ENCODE data around the gene MANSC1.
A peak's percentile ranks its signal among the peaks of the same experiment; 100 is the strongest.
"Not testable (repeated sequence)": the region's sequence is repeated elsewhere in the genome, so short reads cannot be mapped to it uniquely, and the experiment has no call there.

MANSC1 gene

DNA sequence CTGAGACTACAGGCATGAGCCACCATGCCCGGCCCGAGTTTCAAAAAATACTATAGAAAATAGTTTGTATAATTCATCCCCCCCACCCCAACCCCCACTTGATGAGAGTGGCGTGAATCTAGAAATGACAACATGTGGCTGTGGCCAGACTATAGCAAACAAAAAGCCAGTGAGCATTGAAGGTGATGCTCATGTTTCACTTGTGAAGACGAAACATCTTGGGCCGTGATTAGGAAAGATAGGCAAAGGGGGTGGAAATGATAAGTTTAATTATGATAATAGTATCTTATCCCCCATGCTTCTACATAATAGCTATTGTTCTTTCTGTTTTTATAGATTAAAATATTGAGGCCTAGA lies 15.4 kb upstream of the MANSC1 start:
- DNase-seq = no peak

DNA sequence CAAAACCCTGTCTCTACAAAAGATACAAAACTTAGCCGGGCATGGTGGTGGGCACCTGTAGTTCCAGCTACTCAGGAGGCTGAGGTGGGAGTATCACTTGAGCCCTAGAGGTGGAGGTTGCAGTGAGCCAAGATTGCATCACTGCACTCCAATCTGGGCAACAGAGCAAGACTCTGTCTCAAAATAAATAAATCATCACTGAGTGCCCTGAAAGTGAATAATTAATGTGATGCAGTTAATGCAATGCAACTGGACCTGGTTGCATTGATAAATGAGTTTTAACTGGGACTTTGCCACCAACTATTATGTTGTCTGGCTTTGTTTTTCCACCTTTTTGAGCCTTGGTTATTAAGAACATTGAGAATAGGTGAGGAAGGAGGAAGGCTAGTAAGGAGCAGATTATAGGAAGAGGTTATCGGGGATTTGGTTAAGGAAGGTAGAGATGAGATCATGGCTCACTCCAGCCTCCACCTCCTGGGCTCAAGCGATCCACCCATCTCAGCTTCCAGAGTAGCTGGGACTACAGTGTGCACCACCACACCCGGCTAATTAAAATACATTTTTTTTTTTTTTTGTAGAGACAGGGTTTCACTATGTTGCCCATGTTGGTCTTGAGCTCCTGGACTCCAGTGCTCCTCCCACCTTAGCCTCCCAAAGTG lies 14.9 kb upstream of the MANSC1 start:
- DNase-seq = no peak

DNA sequence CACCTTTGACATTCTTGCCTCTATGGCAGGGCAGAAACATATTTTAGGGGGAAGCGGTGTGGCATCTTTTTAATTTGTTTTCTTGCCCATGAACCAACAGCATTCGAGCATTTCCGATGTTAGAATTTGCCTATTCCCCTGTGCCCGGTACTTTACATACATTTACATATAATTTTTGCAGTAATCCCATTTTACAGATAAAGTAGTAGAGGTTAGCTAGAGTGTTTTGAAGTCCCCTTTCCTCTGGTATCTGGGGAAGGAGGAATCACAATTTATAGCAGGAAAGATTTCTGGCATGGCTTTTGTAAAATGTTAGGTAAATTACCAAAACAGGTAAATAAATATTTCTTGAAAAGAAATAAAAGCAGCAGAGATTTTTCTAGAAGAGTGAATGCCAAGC lies 8.5 kb upstream of the MANSC1 start:
- no peak for DNase-seq

DNA sequence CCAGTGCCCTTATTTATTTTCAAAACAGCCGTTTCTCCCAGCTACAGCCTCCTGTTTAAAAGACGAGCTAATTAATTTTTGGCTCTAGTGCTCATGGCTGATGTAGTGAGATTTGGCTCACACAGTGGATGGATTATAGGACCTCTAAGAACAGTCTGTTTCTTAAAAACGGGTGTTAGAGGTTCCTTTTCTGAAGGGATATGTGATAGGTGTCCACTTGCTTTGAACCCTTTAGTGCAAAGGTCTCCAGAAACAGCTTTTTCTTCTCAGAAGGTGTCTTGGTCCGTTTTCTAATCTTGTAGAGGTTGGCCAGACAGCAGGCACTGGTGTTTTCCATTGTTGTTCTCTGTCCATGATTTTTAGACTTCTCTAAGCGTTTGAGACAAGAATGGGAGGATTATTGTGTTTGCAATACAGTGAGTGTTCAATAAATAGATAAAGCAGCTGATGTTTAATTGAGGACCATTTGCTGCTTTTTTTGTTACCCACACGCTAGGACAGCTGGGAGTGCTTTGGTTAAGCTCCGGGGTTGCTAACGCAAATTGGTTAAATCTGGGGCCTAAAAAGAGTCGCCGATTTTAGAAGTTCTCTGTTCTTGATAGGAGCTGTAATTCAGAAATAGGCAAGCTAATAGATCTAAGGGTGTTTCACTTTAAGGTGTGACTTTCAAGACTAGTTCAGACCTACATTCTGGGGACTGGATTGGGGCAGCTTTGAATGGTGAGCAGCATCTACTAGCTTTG lies 7.8 kb upstream of the MANSC1 start:
- DNase-seq = no peak

DNA sequence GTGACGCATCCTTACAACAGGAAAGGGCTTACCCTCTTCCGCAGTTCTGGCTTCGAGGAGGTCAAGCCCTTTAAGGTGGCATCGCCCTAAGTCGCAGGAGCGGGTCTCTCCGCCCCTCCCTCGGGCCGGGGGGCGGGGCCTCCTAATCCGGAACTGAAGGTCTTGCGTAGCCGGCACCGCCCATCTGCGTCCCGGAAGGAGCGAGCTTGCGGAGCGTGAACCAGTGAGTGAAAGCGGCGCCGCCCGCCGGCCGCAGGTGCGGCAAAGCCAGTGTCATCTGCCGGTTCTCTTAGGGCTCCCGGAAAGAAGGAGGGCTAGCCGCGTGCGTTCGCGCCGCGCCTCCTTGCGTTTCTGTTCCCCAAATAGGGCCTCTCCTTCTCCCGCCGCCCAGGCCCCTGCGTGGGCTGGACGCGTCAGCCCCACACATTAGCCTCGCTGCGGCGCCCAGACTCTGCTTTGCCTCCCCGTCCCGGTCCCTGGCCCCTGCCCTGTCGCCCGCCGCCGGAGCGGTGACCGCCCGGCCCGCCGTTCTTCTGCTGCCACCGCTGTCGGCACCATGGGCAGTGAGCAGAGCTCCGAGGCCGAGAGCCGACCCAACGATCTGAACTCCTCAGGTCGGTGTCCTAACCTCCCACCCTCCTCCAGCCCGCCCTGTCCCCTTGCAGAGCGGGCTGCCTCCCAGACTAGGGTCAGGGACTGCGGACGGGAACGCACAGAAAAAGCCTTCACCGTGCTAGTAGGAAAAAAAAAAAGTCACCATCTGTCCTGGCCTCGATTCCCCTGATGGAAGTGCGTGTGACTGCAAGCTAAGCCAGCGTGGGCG lies 7.1 kb upstream of the MANSC1 start, which contains the start of gene BORCS5:
TSS of gene BORCS5 (plus strand) at position 183 of the 823 bp plus-strand sequence. CDS start at position 557, 374 bp downstream.
- DNase-seq = peak; percentile 96

DNA sequence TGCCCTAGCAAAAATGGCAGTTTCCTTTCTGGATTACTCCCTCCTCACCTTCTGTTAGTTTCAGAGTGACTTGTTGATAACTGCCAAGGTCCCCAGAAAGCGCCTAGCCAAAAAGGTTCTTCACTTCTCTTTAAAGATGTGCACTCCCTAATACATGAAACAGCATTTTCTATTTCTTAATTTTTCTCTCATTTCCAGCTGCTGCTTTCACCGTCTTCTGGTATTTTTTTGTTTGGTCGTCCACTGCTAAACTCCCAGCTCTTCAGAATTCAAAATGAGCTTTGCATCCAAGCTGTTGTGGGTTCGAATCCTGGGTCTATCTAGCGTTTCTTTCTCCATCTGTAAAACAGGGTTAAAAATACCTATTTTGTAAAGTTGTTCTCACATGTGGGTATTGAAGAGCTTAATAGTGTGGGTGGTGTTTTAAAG lies 6.4 kb upstream of the MANSC1 start:
- no peak for DNase-seq

DNA sequence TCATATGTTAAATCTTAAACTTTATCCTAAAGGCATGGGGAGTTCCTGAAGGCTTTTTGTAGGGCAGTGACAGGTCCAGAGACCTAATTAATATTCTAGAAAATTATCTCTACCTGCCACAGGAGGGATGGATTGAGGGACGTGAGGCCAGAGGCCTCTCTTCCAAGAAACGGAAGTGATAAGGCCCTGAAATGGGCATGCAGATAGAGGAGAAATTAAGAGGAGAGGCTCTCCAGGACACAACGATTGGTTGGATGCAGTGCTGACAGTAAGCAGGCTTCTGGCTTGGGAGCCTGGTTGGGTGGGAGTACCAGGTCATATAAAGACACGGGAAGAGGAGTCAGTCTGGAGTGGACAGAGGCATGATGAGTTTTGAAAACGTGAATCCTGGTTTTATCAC lies 3.8 kb upstream of the MANSC1 start:
- no peak for DNase-seq

DNA sequence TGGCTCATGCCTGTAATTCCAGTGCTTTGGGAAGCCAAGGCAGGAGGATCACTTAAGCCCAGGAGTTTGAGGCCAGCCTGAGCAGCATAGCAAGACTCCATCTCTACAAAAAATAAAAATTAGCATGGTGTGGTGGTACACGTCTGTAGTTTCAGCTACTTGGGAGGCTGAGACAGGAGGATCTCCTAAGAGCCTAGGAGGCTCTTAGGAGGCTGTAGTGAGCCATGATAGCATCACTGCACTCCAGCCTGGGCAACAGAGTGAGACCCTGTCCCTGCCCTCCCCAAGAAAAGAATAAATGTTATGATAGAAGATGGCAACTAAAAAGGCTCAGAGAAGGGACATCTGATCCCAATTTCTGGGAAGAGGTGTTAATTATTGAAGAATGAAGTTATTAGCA lies 3.2 kb upstream of the MANSC1 start:
- DNase-seq = no peak

DNA sequence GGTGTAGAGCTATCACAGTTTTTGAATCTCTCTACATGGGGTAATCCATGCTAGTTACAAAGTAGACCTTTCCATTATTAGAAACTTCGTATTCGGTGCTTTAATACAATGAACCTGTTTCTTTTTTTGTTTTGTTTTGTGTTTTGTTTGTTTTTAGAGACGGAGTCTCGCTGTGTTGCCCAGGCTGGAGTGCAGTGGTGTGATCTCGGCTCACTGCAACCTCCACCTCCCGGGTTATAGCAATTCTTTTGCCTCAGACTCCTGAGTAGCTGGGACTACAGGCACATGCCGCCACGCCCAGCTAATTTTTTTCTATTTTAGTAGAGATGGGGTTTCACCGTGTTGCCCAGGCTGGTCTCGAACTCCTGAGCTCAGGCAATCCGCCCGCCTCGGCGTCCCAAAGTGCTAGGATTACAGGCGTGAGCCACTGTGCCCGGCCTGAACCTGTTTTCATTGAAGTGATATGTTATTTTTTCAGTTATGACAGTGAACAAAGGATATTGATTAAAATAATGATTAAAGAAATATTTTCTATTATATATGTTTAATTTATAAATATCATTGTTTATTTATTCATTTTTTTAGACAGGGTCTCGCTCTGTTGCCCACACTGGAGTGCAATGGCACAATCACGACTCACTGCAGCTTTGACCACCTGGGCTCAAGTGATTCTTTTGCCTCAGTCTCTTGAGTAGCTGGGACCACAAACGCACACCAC lies 1.6 kb upstream of the MANSC1 start:
- not testable (repeated sequence) for DNase-seq

DNA sequence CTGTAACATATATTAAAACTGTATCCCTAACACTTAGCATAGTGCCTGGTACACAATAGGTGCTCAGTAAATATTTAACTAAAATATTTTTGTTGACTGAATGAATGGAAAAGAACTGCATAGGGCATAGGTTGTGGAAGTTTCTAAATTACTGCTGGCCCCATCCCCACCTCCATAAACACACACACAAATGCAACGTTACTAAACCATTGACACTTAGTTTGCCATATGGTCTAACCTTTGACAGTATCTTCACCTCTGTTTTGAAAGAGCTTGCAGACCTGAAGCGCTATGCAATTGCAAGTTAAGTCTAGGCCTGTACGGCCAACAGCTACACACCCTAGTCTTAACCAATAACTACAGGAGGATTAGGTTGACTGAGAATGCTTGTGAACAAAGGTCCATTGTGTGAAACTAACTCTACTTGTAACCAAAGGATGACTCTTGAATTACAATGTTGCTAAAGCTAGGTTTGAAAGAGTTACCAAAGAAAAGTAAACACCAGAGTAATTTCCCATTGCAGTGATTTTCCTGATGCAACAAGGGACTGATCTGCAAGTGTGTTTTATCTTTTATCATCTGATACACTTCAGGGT lies 924 bp upstream of the MANSC1 start:
- DNase-seq = no peak

DNA sequence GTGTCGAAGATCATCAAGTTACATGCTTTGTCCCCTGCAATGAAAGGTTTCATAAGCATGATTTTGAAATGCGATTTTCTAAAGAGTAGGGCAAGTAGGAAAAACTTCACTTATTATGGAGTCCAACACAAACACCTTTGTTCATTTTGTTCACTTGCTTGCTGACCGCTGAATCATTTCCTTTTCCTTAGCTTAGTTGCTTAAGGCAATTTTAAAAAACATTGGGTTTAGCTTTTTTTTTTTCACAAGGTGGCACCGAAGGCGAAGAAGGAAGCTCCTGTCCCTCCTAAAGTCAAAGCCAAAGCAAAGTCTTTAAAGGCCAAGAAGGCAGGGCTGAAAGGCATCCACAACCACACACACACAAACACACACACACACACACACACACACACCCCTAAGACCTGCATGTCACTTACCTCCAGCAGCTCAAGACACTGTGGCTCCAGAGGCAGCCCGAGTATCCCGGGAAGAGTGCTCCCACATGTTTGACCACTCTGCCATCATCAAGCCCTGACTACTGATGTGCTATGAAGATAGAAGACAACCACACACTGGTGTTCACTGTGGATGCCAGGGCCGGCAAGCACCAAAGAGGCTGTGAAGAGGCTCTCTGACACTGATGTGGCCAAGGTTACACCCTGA lies 11.4 kb downstream of the MANSC1 start:
- no peak for DNase-seq

DNA sequence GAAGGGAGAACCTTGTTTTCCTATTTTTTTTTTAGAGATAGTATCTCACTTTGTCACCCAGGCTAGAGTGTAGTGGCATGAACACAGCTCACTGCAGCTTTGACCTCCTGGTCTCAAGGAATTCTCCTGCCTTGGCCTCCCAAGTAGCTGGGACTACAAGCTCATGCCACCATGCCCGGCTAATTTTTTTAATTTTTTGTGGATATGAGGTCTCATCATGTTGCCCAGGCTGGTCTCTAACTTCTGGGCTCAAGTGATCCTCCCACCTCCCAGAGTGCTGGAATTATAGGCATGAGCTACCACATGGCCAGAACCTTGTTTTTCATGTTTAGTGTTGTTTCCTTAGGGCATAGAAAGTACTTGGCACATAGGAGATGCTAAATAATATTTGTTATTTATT lies 13.5 kb downstream of the MANSC1 start:
- no peak for DNase-seq

DNA sequence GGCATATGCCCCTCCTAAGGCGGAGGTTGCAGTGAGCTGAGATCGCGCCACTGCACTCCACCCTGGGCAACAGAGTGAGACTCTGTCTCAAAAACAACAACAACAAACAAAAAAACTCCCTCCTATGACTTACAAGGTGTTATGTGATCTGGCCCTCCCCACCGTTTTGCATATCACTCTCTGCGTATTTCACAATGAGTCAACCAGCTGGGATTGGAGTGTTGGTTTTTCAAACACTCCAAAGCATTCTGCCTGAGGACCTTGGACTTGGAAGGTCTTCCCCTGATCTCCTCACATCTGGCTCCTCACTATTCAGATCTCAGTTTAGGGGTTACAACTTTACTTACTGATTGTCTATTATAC lies 14.0 kb downstream of the MANSC1 start:
- no peak for DNase-seq

DNA sequence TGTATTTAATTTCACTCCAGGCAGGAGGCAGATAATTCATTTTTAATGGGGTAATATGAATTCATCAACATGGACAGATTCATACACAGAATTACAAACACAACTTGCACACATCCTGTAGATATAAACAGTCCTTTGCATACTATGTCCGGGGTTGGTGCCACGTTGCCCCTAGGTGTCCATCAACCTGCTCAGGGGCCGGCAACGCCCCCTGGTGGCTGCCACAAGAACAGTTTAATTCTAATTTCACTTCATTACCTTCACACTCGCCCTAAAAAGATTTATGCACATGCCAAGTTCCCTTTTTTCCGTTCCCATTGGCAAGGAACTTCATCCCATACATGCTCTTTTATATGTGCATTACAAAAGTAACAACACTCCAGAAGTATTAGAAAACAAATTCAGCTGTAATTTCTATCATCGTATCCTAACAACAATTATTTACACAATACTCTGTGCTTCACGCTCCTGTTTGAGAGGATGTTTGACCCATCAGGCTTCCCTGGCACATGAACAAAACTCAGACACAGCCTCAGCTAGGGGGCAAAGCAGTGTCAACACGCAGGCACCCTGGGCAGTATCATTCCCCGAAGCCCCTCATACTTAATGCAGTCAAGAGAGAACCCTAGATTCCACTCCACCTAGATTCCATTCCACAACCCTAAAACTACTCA lies 15.5 kb downstream of the MANSC1 start:
- peak; percentile 9 for DNase-seq

DNA sequence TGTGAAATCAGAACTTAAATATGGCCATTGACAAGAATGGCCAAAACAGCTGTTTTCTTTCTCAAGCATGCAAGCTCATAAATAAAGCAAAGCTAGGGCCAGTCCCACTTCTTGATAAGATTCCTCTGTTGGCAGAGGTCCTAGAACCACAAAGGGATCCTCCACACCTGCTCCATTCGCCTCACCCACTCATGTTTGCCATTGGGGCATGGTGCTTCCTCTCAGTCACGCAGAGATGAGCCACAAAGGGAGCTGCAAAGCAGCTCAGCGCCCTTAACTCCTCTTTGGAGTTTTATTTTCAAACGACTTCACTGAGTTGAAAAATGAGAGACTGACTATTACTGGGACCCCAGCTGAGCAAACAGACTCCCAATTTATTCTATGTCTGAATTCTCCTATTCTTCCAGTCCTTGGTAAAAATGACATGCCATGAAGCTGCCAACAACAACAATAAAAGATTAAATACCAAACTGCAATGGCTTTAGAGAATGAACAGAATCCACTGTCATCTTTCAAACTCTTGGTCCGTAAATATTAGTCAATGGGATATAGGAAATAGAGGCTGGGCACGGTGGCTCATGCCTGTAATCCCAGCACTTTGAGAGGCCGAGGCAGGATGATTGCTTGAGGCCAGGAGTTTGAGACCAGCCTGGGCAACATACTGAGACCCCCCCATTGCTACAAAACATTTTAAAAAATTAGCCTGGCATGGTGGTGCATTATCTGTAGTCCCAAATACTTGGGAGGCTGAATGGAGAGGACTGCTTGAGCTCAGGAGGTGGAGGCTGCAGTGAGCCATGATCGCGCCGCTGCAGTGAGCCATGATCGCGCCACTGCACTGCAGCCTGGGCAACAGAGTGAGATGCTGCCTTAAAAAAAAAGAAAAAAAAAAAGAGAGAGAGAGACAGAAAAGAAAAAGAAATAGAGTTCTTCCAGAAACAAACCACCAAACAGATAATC lies 16.4 kb downstream of the MANSC1 start:
- no peak for DNase-seq

DNA sequence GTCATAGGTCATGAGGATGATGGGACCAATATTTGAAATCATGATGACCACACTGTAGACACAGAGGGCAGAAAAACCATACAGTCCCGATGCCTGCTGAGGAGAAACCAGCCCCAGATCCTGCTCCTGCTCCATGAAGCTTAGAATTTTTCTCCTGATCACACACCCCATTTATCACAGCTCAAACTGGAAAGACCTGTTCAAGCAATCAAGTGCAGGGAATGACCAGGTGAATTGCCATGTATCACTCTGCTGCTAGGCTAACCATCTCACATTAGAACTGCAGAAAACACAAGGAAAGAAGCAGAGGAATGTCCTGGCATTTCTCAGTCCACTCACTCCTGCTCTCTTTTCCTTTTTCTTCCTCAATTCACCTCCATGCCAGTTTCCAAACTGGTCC lies 18.1 kb downstream of the MANSC1 start:
- no peak for DNase-seq

DNA sequence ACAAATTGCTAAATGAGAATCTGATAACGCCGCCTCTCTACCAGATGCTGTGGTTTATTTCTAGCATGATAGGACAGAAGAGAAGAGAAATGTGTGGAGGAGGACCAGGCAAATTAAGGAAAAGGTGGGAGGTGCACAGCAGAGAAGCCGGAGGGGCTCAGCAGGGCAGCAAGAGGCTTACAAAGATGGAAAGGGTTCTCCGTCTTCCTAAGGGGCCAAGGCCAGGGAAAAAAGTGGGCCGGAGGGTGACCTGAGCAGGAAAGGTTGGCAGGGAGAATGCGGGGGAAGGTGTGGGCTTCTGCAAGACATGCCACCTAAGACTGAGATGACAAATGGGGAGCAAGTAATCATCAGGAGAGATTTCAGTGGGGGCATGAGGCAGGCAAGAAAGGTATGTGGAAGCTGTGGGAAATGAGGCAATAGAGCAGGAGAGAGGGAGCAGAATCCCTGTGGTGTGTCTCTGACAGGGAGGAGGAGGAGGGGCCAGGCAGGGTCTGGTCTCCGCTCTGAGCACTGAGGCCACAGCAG lies 18.7 kb downstream of the MANSC1 start:
- DNase-seq = no peak

DNA sequence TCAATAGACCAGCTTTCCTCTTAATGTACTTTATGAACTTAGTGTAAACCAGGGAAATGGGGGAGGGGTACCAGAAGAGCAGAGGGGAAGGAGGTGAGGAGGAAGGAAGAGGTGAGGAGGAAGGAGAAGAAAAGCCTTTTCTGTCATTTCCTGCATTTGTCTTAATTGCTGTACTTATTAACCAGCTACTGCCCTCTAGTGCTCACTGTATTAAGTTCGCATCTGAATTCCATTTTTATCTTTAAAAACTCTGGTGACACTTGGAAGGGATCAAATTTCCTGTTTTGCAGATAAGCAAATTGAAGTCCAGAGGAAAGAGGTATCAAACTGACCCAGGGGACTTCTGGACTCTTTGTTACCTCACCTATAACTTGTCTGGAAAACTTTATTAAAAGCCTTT lies 22.2 kb downstream of the MANSC1 start:
- no peak for DNase-seq

DNA sequence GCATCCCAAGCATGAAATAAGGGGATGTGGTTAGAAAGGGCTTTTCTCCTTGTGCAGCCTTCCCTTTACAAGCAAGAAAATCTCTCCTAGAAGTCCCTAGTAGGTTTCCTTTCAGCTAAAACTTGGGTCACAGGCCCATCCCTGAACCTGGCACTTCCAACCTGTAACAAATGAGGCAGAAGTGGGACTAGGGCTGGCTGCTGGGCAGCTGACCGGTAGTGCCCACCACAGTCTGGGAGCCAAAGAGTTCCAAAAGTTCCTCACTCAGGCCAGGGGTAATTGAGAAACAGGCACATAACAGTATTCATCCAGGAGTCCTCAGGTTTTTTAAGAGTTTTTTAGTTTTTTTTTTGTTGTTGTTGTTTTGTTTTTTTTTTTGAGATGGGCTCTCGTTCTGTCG lies 23.8 kb downstream of the MANSC1 start:
- DNase-seq = no peak

DNA sequence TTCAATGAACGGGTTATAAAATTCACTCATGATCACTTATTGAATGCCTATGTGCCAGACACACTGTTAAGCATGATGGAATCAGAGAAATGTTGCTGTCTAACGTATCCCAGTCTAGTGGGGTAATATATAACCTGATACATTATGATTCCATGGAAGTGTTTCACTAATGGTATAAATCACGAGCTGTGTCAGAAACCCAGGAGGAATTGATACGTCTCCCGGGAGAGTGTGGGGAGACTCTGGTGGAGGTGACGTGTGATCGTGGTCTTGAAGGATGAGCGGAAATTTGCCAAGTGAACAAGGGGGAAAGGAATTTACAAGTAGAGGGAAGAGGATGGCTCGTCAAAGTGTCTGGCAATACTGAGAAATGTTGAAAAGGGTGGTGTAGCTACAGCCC lies 26.5 kb downstream of the MANSC1 start:
- DNase-seq = no peak

Measured in activated gamma-delta T cell (primary cell).